Measurements from ENCODE around the gene SYCP2L. TPM values are rescaled to one million over a fixed set of nuclear protein-coding genes. Genes with fewer than 3 reads are reported as not detected.
A peak's percentile ranks its signal among the peaks of the same experiment; 100 is the strongest.

SYCP2L gene
- total and polyA plus RNA-seq, 4 donors, result 0.49 to 5.3 (median 0.69) TPM

GRCh38 chr6:11007715-11008608 lies 121.1 kb downstream of the SYCP2L start:
- Histone ChIP-seq H3K27me3 (ENCODE audit: control insufficient read depth in 3 of 3, insufficient read depth in 3 of 3, low read length in 2 of 3) (no peaks in the 10 kb centered on the region), H3K9me3 (ENCODE audit: control insufficient read depth in 4 of 4, insufficient read depth in 3 of 4, low read length in 3 of 4) (no peaks in the 10 kb centered on the region)

DNA sequence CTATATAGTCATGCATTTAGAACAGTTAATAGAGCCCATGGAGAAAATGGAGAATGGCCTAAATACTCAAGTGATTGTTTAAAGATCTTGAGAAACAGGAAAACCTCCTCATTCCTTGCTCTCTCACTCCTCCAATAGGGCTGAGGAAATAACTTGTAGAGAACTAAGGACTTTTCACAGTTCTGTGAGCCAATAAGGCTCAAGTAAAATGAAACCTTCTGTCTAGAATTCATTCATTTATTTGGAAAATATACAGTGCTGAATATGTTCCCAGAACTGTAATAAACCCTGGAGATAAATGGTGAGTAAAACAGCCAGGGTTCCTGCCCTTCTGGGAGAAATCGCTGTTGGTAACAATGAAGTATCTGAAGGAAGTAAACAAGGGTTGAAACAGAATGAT lies 122.0 kb downstream of the SYCP2L start:
- Histone ChIP-seq H3K36me3 (ENCODE audit: control insufficient read depth in 4 of 4, insufficient read depth in 4 of 4, low read length in 4 of 4) (no peaks in the 10 kb centered on the region), H3K27ac (ENCODE audit: low read depth in 1 of 2, low read length in 1 of 2) (no peak overlapping the region), H3K4me3 (no peak overlapping the region), H3K27me3 (ENCODE audit: control insufficient read depth in 3 of 3, insufficient read depth in 3 of 3, low read length in 2 of 3) (no peaks in the 10 kb centered on the region), H3K4me1 (ENCODE audit: control insufficient read depth in 5 of 5, insufficient read depth in 5 of 5, low read length in 5 of 5) (peaks cover 0 to 1% (median 0%) of the 10 kb centered on the region in 5 donors), H3K9ac (ENCODE audit: insufficient read depth in 1 of 2, low read length in 2 of 2) (no peak overlapping the region), H3K9me3 (ENCODE audit: control insufficient read depth in 4 of 4, insufficient read depth in 3 of 4, low read length in 3 of 4) (no peaks in the 10 kb centered on the region)
- TF ChIP-seq, protein P1, sequence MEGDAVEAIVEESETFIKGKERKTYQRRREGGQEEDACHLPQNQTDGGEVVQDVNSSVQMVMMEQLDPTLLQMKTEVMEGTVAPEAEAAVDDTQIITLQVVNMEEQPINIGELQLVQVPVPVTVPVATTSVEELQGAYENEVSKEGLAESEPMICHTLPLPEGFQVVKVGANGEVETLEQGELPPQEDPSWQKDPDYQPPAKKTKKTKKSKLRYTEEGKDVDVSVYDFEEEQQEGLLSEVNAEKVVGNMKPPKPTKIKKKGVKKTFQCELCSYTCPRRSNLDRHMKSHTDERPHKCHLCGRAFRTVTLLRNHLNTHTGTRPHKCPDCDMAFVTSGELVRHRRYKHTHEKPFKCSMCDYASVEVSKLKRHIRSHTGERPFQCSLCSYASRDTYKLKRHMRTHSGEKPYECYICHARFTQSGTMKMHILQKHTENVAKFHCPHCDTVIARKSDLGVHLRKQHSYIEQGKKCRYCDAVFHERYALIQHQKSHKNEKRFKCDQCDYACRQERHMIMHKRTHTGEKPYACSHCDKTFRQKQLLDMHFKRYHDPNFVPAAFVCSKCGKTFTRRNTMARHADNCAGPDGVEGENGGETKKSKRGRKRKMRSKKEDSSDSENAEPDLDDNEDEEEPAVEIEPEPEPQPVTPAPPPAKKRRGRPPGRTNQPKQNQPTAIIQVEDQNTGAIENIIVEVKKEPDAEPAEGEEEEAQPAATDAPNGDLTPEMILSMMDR (IDR thresholded peaks at IDR 0.05; ENCODE audit: control extremely low read depth, extremely low read depth), result no peak
- ATAC-seq (ENCODE audit: insufficient read depth, low FRiP score), result no peak
- peak in 2 of 3 donors; percentile 27 to 47 for DNase-seq
- 48 to 79% methylated on average over 1 of the region's 1 CpG for WGBS, 2 donors

More at GRCh38 chr6:11007715-11008608, 121.1 kb downstream of the SYCP2L start:
- no peak overlapping the region for H3K27ac ChIP-seq (ENCODE audit: low read depth in 1 of 2, low read length in 1 of 2)
- TF ChIP-seq, protein P1 (IDR thresholded peaks at IDR 0.05; ENCODE audit: control extremely low read depth, extremely low read depth), result no peak
- 75 to 86% methylated on average over 10 of the region's 10 CpGs for WGBS, 2 donors
- H3K4me3 ChIP-seq, result no peak overlapping the region
- no peak for DNase-seq
- no peak overlapping the region for H3K9ac ChIP-seq (ENCODE audit: insufficient read depth in 1 of 2, low read length in 2 of 2)
- H3K4me1 ChIP-seq (ENCODE audit: control insufficient read depth in 5 of 5, insufficient read depth in 5 of 5, low read length in 5 of 5), result peaks cover 0 to 1% (median 0%) of the 10 kb centered on the region in 5 donors
- no peak for ATAC-seq (ENCODE audit: insufficient read depth, low FRiP score)
- H3K36me3 ChIP-seq (ENCODE audit: control insufficient read depth in 4 of 4, insufficient read depth in 4 of 4, low read length in 4 of 4), result no peaks in the 10 kb centered on the region

GRCh38 chr6:11009353-11009752 lies 122.5 kb downstream of the SYCP2L start:
- no peak for DNase-seq
- Histone ChIP-seq H3K36me3 (ENCODE audit: control insufficient read depth in 4 of 4, insufficient read depth in 4 of 4, low read length in 4 of 4) (no peaks in the 10 kb centered on the region), H3K4me3 (no peak overlapping the region), H3K27me3 (ENCODE audit: control insufficient read depth in 3 of 3, insufficient read depth in 3 of 3, low read length in 2 of 3) (no peaks in the 10 kb centered on the region), H3K9me3 (ENCODE audit: control insufficient read depth in 4 of 4, insufficient read depth in 3 of 4, low read length in 3 of 4) (no peaks in the 10 kb centered on the region), H3K27ac (ENCODE audit: low read depth in 1 of 2, low read length in 1 of 2) (no peak overlapping the region), H3K9ac (ENCODE audit: insufficient read depth in 1 of 2, low read length in 2 of 2) (no peak overlapping the region), H3K4me1 (ENCODE audit: control insufficient read depth in 5 of 5, insufficient read depth in 5 of 5, low read length in 5 of 5) (peaks cover 0 to 1% (median 0%) of the 10 kb centered on the region in 5 donors)
- WGBS, 2 donors, result 65 to 74% methylated on average over 6 of the region's 6 CpGs
- ATAC-seq (ENCODE audit: insufficient read depth, low FRiP score), result no peak
- TF ChIP-seq, protein P1 (IDR thresholded peaks at IDR 0.05; ENCODE audit: control extremely low read depth, extremely low read depth), result no peak
